ENCODE measurements around the gene RAPH1.
A peak's percentile ranks its signal among the peaks of the same experiment; 100 is the strongest.

Gene RAPH1

DNA sequence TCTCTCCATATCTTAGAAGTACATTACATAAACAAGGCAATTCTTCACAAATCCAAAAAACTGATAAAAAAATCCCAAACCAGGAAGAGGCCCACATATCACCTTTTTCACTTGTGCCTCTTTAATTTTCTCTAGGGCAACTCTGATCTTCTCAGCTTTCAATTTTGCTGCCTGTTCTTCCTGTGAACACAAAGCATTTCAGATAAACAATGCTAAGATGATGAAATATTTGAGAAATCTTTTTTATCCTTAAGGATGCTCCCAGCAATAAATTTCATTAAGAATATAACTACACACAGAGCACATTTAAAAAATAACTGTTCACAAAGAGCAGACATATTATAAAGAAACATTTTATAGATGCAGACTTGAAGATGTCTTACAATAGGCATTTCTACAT, 73.4 kb downstream of the RAPH1 start:
- H3K27ac ChIP-seq, result no peak overlapping the region
- TF ChIP-seq, protein P1, sequence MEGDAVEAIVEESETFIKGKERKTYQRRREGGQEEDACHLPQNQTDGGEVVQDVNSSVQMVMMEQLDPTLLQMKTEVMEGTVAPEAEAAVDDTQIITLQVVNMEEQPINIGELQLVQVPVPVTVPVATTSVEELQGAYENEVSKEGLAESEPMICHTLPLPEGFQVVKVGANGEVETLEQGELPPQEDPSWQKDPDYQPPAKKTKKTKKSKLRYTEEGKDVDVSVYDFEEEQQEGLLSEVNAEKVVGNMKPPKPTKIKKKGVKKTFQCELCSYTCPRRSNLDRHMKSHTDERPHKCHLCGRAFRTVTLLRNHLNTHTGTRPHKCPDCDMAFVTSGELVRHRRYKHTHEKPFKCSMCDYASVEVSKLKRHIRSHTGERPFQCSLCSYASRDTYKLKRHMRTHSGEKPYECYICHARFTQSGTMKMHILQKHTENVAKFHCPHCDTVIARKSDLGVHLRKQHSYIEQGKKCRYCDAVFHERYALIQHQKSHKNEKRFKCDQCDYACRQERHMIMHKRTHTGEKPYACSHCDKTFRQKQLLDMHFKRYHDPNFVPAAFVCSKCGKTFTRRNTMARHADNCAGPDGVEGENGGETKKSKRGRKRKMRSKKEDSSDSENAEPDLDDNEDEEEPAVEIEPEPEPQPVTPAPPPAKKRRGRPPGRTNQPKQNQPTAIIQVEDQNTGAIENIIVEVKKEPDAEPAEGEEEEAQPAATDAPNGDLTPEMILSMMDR (IDR thresholded peaks at IDR 0.05), result no peak
- no peak for TF ChIP-seq ZFX (IDR thresholded peaks at IDR 0.05; ENCODE audit: borderline replicate concordance)

DNA sequence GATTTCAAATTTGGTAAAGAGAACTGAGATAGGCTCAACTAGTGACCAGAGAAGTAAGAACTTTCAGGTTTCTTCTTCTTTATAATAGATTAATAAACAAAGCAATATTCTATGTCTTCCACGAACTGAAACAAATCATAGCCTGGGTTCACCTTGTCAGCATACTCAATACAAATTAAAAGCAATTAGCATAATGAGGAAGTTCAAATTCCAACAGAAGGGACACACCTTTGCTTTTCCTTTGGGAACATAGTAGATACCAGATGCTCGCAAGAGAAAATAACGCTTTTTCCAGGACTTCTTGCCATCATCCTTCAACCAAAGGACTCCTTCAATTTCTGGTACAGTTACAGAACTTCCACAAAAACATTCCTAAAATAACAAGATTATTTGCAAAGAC, 79.9 kb downstream of the RAPH1 start:
- H3K27ac ChIP-seq, result no peak overlapping the region
- no peak for TF ChIP-seq ZFX (IDR thresholded peaks at IDR 0.05; ENCODE audit: borderline replicate concordance)
- TF ChIP-seq, protein P1 (IDR thresholded peaks at IDR 0.05), result no peak

DNA sequence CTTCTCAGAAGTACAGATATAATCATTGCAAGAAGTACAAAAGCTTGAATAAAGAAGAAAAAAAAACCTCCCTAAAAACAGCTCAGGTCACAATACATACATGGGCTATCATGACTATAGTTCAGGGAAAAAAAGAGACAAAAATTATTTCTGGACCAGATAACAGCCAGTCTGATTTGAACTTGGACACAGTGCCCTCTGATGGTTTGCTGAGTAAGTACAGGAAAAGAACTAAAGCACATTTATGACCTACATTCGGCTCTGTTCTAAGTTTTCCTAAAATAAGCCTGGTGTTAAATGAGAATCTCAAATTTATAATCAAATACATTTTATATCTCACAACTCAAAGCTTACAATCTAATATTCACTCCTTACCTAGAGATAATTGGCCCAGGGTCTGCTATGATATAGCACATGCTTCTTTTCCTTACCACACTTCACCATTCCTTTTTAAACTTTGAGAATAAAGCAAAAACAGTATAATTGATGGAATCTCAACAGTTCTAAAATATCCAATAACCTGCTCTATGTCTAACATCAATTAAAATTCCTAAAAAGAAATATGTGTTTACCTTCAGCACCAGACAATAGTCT, 81.1 kb downstream of the RAPH1 start:
- no peak overlapping the region for H3K27ac ChIP-seq
- no peak for TF ChIP-seq ZFX (IDR thresholded peaks at IDR 0.05; ENCODE audit: borderline replicate concordance)
- TF ChIP-seq, protein P1 (IDR thresholded peaks at IDR 0.05), result peak; percentile 88

DNA sequence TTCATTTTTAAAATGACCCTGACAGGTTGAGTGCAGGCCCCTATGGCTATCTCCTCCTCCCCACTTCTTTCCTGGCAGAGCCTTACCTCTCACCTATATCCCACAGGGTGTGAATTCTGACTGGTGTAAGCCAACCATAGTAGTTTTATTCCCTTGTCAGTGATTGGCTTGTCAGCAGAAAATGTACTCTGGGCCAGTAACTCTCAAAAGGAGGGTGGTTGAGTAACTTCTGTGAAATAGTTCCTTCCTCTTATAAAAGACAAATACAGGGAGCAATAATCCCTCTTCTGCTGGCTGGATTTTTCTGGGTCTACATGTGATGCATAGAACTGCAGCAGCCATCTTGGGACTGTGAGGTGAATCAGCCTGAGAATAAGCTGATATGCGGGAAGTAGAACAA, 83.4 kb downstream of the RAPH1 start:
- TF ChIP-seq ZFX (IDR thresholded peaks at IDR 0.05; ENCODE audit: borderline replicate concordance), result no peak
- TF ChIP-seq, protein P1 (IDR thresholded peaks at IDR 0.05), result no peak
- H3K27ac ChIP-seq, result no peak overlapping the region

DNA sequence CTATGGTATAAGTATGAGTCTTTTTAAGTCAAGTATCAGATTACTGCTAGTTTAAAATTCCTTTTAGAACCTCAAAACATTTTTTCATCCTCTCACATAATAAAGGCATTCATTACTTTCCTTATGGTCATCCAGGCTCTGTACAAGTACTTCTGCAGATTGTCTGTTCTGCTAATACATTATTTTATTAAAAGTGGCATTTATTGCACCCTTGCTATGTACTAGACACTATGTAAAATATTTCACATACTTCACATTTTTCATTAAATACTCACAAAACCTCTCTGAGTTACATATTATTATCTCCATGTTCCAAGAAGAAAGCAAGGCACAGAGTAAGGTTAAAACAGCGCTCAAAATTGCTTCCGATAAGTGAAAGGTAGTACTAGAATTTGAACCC, 84.1 kb downstream of the RAPH1 start:
- TF ChIP-seq, protein P1 (IDR thresholded peaks at IDR 0.05), result no peak
- TF ChIP-seq ZFX (IDR thresholded peaks at IDR 0.05; ENCODE audit: borderline replicate concordance), result no peak
- no peak overlapping the region for H3K27ac ChIP-seq

DNA sequence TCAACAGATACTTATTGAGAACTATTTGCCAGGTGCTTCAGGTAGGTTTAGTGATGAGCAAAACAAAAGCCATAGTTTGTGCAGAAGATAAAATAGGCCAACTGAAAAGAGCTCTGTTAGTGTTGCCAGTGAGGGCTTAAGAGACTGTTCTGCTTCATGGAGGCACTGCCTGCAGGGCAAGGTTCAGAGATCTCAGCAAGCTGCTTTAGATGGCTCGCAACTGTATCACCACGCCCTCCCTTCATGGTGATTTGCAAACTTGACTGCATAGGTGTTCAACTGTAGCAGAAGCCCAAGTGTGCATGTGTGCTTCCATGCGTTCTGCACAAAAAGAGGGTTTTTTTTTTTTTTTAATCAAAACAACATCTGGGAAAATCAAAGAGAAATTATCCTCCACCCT, 84.5 kb downstream of the RAPH1 start:
- H3K27ac ChIP-seq, result no peak overlapping the region
- TF ChIP-seq ZFX (IDR thresholded peaks at IDR 0.05; ENCODE audit: borderline replicate concordance), result no peak
- TF ChIP-seq, protein P1 (IDR thresholded peaks at IDR 0.05), result no peak

DNA sequence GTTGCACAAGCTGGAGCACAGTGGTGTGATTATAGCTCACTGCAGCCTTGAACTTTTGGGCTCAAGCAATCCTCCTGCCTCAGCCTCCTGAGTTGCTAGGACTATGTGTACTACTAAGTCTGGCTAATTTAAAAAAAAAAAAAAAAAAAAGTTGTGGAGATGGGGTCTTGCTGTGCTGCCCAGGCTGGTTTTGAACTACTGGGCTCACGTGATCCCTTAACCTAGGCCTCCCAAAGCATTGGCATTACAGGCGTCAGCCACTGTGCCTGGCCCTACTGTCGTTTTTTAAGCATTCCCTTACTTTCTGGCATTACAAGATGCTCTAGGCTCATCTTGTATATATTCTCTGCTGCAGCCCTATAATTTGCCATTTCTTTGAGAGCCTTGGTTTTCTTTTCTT, 88.3 kb downstream of the RAPH1 start:
- no peak overlapping the region for H3K27ac ChIP-seq
- no peak for TF ChIP-seq ZFX (IDR thresholded peaks at IDR 0.05; ENCODE audit: borderline replicate concordance)
- TF ChIP-seq, protein P1 (IDR thresholded peaks at IDR 0.05), result no peak

Measured in 22Rv1 (cell line).